OCI-M2 (cell line): ENCODE results near the gene ALG5.

Experiments
- DNase-seq: peaks from one replicate; lab custom pipeline; 2025; ENCODE audit not compliant: unreplicated experiment; lab: John Stamatoyannopoulos, UW

ALG5 gene

GRCh38 chr13:36915896-36916640 is 83.1 kb downstream of the ALG5 start:
- no peak for DNase-seq

- DNase-seq, result no peak
Observed at GRCh38 chr13:36915106-36915505, 84.0 kb downstream of the ALG5 start.

GRCh38 chr13:36914648-36915047 is 84.5 kb downstream of the ALG5 start:
- no peak for DNase-seq

- DNase-seq, result no peak
Observed at GRCh38 chr13:36913463-36913862, 85.7 kb downstream of the ALG5 start.

- DNase-seq, result no peak
Observed at GRCh38 chr13:36912973-36913372, 86.2 kb downstream of the ALG5 start.

- DNase-seq, result no peak
Observed at GRCh38 chr13:36912369-36912768, 86.8 kb downstream of the ALG5 start.

- no peak for DNase-seq
Observed at GRCh38 chr13:36910545-36910944, 88.6 kb downstream of the ALG5 start.

GRCh38 chr13:36907821-36908220 is 91.3 kb downstream of the ALG5 start:
- no peak for DNase-seq

- DNase-seq, result no peak
Observed at GRCh38 chr13:36907266-36907665, 91.9 kb downstream of the ALG5 start.

- DNase-seq, result no peak
Observed at GRCh38 chr13:36905944-36906343, 93.2 kb downstream of the ALG5 start.

- DNase-seq, result no peak
Observed at GRCh38 chr13:36903925-36904595, 95.1 kb downstream of the ALG5 start.
